ENCODE measurements around the gene RAB19.
"Not testable (repeated sequence)": the region's sequence is repeated elsewhere in the genome, so short reads cannot be mapped to it uniquely, and the experiment has no call there.

Gene RAB19

GRCh38 chr7:140453273-140453672 lies 49.4 kb downstream of the RAB19 start:
- DNase-seq (ENCODE audit: low read depth, low spot score) = no peak

GRCh38 chr7:140453785-140454656 lies 50.2 kb downstream of the RAB19 start:
- DNase-seq (ENCODE audit: low read depth, low spot score) = not testable (repeated sequence)

GRCh38 chr7:140454657-140455015 lies 50.8 kb downstream of the RAB19 start:
- DNase-seq (ENCODE audit: low read depth, low spot score) = no peak

- peak; percentile 80 for DNase-seq (ENCODE audit: low read depth, low spot score)
Observed at GRCh38 chr7:140455743-140456142, 51.9 kb downstream of the RAB19 start.

- DNase-seq (ENCODE audit: low read depth, low spot score) = no peak
Observed at GRCh38 chr7:140456551-140457051, 52.7 kb downstream of the RAB19 start.

- no peak for DNase-seq (ENCODE audit: low read depth, low spot score)
Observed at GRCh38 chr7:140458201-140458600, 54.3 kb downstream of the RAB19 start.

GRCh38 chr7:140458916-140459315 lies 55.1 kb downstream of the RAB19 start:
- no peak for DNase-seq (ENCODE audit: low read depth, low spot score)

GRCh38 chr7:140463111-140463510 lies 59.3 kb downstream of the RAB19 start:
- DNase-seq (ENCODE audit: low read depth, low spot score) = no peak

GRCh38 chr7:140475747-140476333 lies 72.0 kb downstream of the RAB19 start:
- DNase-seq (ENCODE audit: low read depth, low spot score) = no peak

- no peak for DNase-seq (ENCODE audit: low read depth, low spot score)
Observed at GRCh38 chr7:140476698-140477261, 72.9 kb downstream of the RAB19 start.

All from ELF-1 (cell line).